NCI-H82 treated with DMSO at 0.1 percent for 48 hours (cell line): Measurements from ENCODE around the gene SYT7.

Experiments
- DNase-seq: peaks from one replicate; lab custom pipeline; 2025; ENCODE audit not compliant: unreplicated experiment; lab: John Stamatoyannopoulos, UW

SYT7 gene

GRCh38 chr11:61555978-61556377, 24.9 kb downstream of the SYT7 start:
- DNase-seq, result no peak

GRCh38 chr11:61555051-61555969, 25.6 kb downstream of the SYT7 start:
- DNase-seq, result peak; percentile 82

- no peak for DNase-seq
Measured at GRCh38 chr11:61554172-61554988, 26.5 kb downstream of the SYT7 start.

- DNase-seq, result peak; percentile 52
Measured at GRCh38 chr11:61553373-61554171, 27.3 kb downstream of the SYT7 start.

- DNase-seq, result no peak
Measured at GRCh38 chr11:61552108-61552635, 28.7 kb downstream of the SYT7 start.

- DNase-seq, result no peak
Measured at GRCh38 chr11:61551634-61552033, 29.2 kb downstream of the SYT7 start.

GRCh38 chr11:61550665-61551227, 30.1 kb downstream of the SYT7 start:
- DNase-seq, result no peak

GRCh38 chr11:61549662-61550568, 31.0 kb downstream of the SYT7 start:
- DNase-seq, result no peak

GRCh38 chr11:61549177-61549576, 31.7 kb downstream of the SYT7 start:
- no peak for DNase-seq

GRCh38 chr11:61547246-61547645, 33.6 kb downstream of the SYT7 start:
- DNase-seq, result no peak

- no peak for DNase-seq
Measured at GRCh38 chr11:61546663-61547062, 34.2 kb downstream of the SYT7 start.

- DNase-seq, result no peak
Measured at GRCh38 chr11:61545921-61546320, 35.0 kb downstream of the SYT7 start.

GRCh38 chr11:61545341-61545740, 35.5 kb downstream of the SYT7 start:
- no peak for DNase-seq

GRCh38 chr11:61544466-61544865, 36.4 kb downstream of the SYT7 start:
- DNase-seq, result no peak

GRCh38 chr11:61543606-61544306, 37.1 kb downstream of the SYT7 start:
- no peak for DNase-seq

- DNase-seq, result no peak
Measured at GRCh38 chr11:61542705-61543104, 38.2 kb downstream of the SYT7 start.

GRCh38 chr11:61542024-61542461, 38.8 kb downstream of the SYT7 start:
- no peak for DNase-seq

- DNase-seq, result peak; percentile 41
Measured at GRCh38 chr11:61541598-61541997, 39.3 kb downstream of the SYT7 start.

- DNase-seq, result no peak
Measured at GRCh38 chr11:61540528-61540927, 40.3 kb downstream of the SYT7 start.
